Neural cell (in vitro differentiated cells): ENCODE data around the gene UQCRFS1.

Source experiments
- CTCF ChIP-seq: fragments of 450-650 bp; IDR thresholded peaks from 2 replicates; pipeline ENCODE4 v1.5.1; 2014; ENCODE audit warnings: antibody characterized with exemption, mild to moderate bottlenecking, moderate library complexity; ENCODE audit not compliant: poor library complexity, severe bottlenecking
- EZH2 ChIP-seq: fragments of 200-600, 300-800 bp; shearing (Covaris generic), sonication (generic); IDR thresholded peaks from 2 replicates; pipeline ENCODE4 v1.6.1; 2014; ENCODE audit warnings: antibody characterized with exemption, low read length, borderline replicate concordance, mild to moderate bottlenecking; ENCODE audit not compliant: insufficient read depth, poor library complexity, severe bottlenecking
- POLR2AphosphoS5 ChIP-seq: IDR thresholded peaks from 2 replicates; pipeline ENCODE4 v1.6.1; 2012
- REST ChIP-seq: IDR thresholded peaks from 2 replicates; pipeline ENCODE4 v1.6.1; 2012; ENCODE audit warnings: borderline replicate concordance

- TF ChIP-seq POLR2AphosphoS5, result no peak
- TF ChIP-seq CTCF, result no peak
- no peak for TF ChIP-seq EZH2
- no peak for TF ChIP-seq REST
Observed at GRCh38 chr19:29259867-29260281, 46.9 kb upstream of the UQCRFS1 start.
